GM23338 (cell line): Measurements from ENCODE around the gene SVIL. TPM values are rescaled to one million over a fixed set of nuclear protein-coding genes. Genes with fewer than 3 reads are reported as not detected.
"Not testable (repeated sequence)": the region's sequence is repeated elsewhere in the genome, so short reads cannot be mapped to it uniquely, and the experiment has no call there.

Source experiments
- ATAC-seq: fragments of 200-7000 bp; cut with Tn5 transposase; 3 replicates; pipeline ENCODE4 v1.9.1; 2020
- DNase-seq: peaks from one replicate; pipeline ENCODE4 v3.0.0-alpha.2; 2015; ENCODE audit warnings: low spot score
- H2AFZ ChIP-seq: fragments of 200-600 bp; sonication (generic); 2 replicates; pipeline ENCODE4 v1.8.0; 2016; ENCODE audit warnings: antibody characterized with exemption, mild to moderate bottlenecking, moderate library complexity
- H3F3A ChIP-seq: fragments of 200-600 bp; sonication (generic); replicated peaks from 2 replicates; pipeline ENCODE4 v1.8.0; 2017; ENCODE audit warnings: antibody characterized with exemption, mixed run types, low read depth
- H3K27ac ChIP-seq: fragments of 200-600 bp; sonication (generic); 2 replicates; pipeline ENCODE4 v1.6.1; 2016; ENCODE audit warnings: low read depth
- H3K27me3 ChIP-seq: fragments of 200-600 bp; sonication (generic); 2 replicates; pipeline ENCODE4 v1.8.0; 2016; ENCODE audit warnings: mild to moderate bottlenecking, mixed run types, moderate library complexity; ENCODE audit not compliant: insufficient read depth
- H3K36me3 ChIP-seq: fragments of 200-600 bp; sonication (generic); 2 replicates; pipeline ENCODE4 v1.8.0; 2016; ENCODE audit warnings: mild to moderate bottlenecking; ENCODE audit not compliant: insufficient read depth
- H3K4me1 ChIP-seq: fragments of 200-600 bp; sonication (generic); 2 replicates; pipeline ENCODE4 v1.8.0; 2016; ENCODE audit warnings: mild to moderate bottlenecking, moderate library complexity; ENCODE audit not compliant: insufficient read depth
- H3K4me2 ChIP-seq: fragments of 200-600 bp; sonication (generic); 2 replicates; pipeline ENCODE4 v1.7.1; 2017; ENCODE audit warnings: mixed run types
- H3K4me3 ChIP-seq: fragments of 200-600 bp; sonication (generic); 2 replicates; pipeline ENCODE4 v1.6.1; 2016; ENCODE audit warnings: mixed run types
- H3K79me2 ChIP-seq: fragments of 200-600 bp; sonication (generic); replicated peaks from 2 replicates; pipeline ENCODE4 v1.8.0; 2017; ENCODE audit warnings: mild to moderate bottlenecking; ENCODE audit not compliant: insufficient read depth
- H3K9me2 ChIP-seq: fragments of 200-600 bp; sonication (generic); 2 replicates; pipeline ENCODE4 v1.8.0; 2017; ENCODE audit not compliant: insufficient read depth
- H4K20me1 ChIP-seq: fragments of 200-600 bp; sonication (generic); replicated peaks from 2 replicates; pipeline ENCODE4 v1.8.0; 2017; ENCODE audit warnings: mild to moderate bottlenecking; ENCODE audit not compliant: insufficient read depth
- H3K27ac Mint-ChIP-seq: 2 replicates; pipeline ENCODE4 v1.8.0; 2020; ENCODE audit warnings: inconsistent platforms, mild to moderate bottlenecking, moderate library complexity, mixed read lengths
- H3K27me3 Mint-ChIP-seq: 3 replicates; pipeline ENCODE4 v1.8.0; 2022; ENCODE audit warnings: low read depth, mild to moderate bottlenecking, moderate library complexity, mixed read lengths, inconsistent platforms; ENCODE audit not compliant: insufficient read depth, poor library complexity
- H3K36me3 Mint-ChIP-seq: 3 replicates; pipeline ENCODE4 v1.8.0; 2021; ENCODE audit warnings: low read depth, mild to moderate bottlenecking, inconsistent platforms, moderate library complexity, mixed read lengths
- H3K4me1 Mint-ChIP-seq: 3 replicates; pipeline ENCODE4 v1.8.0; 2020; ENCODE audit warnings: mild to moderate bottlenecking, inconsistent platforms, mixed read lengths
- H3K4me3 Mint-ChIP-seq: 3 replicates; pipeline ENCODE4 v1.8.0; 2021; ENCODE audit warnings: moderate library complexity, mild to moderate bottlenecking, inconsistent platforms, mixed read lengths
- H3K9me3 Mint-ChIP-seq: 3 replicates; pipeline ENCODE4 v1.8.0; 2020; ENCODE audit warnings: moderate library complexity, mild to moderate bottlenecking, inconsistent platforms, mixed read lengths
- EZH2phosphoT487 ChIP-seq: fragments of 200-600 bp; sonication (generic); IDR thresholded peaks from one replicate; pipeline ENCODE4 v1.8.1; 2018; ENCODE audit warnings: antibody characterized with exemption; ENCODE audit not compliant: unreplicated experiment
- JUNB ChIP-seq: IDR thresholded peaks from one replicate; pipeline ENCODE4 v1.6.1; 2016; ENCODE audit warnings: antibody characterized with exemption; ENCODE audit not compliant: unreplicated experiment
- STAT1 ChIP-seq: IDR thresholded peaks from one replicate; pipeline ENCODE4 v1.6.1; 2016; ENCODE audit warnings: antibody characterized with exemption; ENCODE audit not compliant: unreplicated experiment
- ZNF114 ChIP-seq: fragments of 250-450 bp; sonication (Bioruptor Pico); IDR thresholded peaks from 2 replicates; pipeline ENCODE4 v1.5.0; 2020; ENCODE audit warnings: mild to moderate bottlenecking, moderate library complexity
- ZNF331 ChIP-seq: fragments of 250-450 bp; sonication (Bioruptor Pico); IDR thresholded peaks from 2 replicates; pipeline ENCODE4 v1.5.0; 2020; ENCODE audit warnings: low read depth, mild to moderate bottlenecking, moderate library complexity
- polyA plus RNA-seq: library from polyadenylated mRNA; unstranded; fragments of >200 nt; fragmentation: Nextera tagmentation; extraction: Ambion mirVana; gene quantifications from 2 replicates; pipeline ENCODE4 v1.2.1, GENCODE V29; 2016
- total RNA-seq: library from RNA; depleted of rRNA; stranded (reverse); fragments of >200 nt; shearing (Covaris generic); gene quantifications from 2 replicates; pipeline ENCODE4 v1.2.3, GENCODE V29; 2014
- TF ChIP-seq, protein P1 (sequence below): fragments of 250-450 bp; sonication (Bioruptor Pico); IDR thresholded peaks from 2 replicates; pipeline ENCODE4 v1.5.0; 2020; ENCODE audit warnings: mild to moderate bottlenecking, moderate library complexity
- TF ChIP-seq, protein P2 (sequence below), 2 experiments: fragments of 200-600 bp in 1 of 2; sonication (generic) in 1 of 2; conservative IDR thresholded peaks; 2 replicates each; pipeline versions ENCODE4 v1.5.1 to v1.6.1; 2016 to 2017; ENCODE audit warnings: antibody characterized with exemption in 2 of 2, low read depth in 2 of 2, mild to moderate bottlenecking in 2 of 2, moderate library complexity in 1 of 2

SVIL gene
- total and polyA plus RNA-seq, 2 experiments from 2014 or later = 8.8 to 34.9 TPM

DNA sequence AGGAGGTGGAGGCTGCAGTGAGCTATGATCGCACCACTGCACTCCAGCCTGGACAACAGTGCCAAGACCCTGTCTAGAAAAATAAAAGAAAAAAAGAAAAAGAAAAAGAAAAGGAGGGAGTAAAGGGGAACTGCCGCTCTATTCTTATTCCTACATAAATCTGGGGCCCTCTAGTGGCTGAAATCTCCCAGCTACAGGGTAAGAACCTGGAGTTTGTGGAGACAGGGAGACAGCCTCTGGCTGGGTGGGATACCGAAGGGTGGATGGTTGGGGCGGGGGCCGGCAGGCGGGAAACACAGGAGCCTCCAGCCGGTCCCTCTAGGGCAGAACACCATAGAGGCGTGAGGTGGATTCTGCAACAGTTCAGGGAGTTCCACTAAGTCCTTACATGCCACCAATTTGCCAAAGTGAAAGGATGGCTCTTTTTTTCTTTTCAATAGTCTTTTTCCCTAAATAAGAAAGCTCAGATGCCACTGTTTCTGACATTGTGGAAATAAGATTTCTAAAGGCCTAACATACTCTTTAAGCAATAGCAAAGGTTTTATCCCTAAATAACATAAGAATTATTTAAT, 117.3 kb downstream of the SVIL start:
- H2AFZ ChIP-seq = no peak overlapping the region
- H3K27ac Mint-ChIP-seq = no peak overlapping the region
- no peak overlapping the region for H3K4me3 ChIP-seq
- no peaks in the 10 kb centered on the region for H3F3A ChIP-seq
- H3K79me2 ChIP-seq = no peaks in the 10 kb centered on the region
- peak; percentile 99 for ATAC-seq
- H3K4me1 ChIP-seq = no peaks in the 10 kb centered on the region
- H3K36me3 Mint-ChIP-seq = no peaks in the 10 kb centered on the region; the same call in 2 of the 3 replicates
- H3K27me3 ChIP-seq = no peaks in the 10 kb centered on the region
- no peak overlapping the region for H3K4me3 Mint-ChIP-seq
- H3K4me1 Mint-ChIP-seq = peaks cover 5% of the 10 kb centered on the region; the same call in 2 of the 3 replicates
- no peak overlapping the region for H3K27ac ChIP-seq
- H3K9me3 Mint-ChIP-seq = no peaks in the 10 kb centered on the region
- peak; percentile 96 for DNase-seq
- no peaks in the 10 kb centered on the region for H3K9me2 ChIP-seq
- no peak overlapping the region for H3K4me2 ChIP-seq
- H3K27me3 Mint-ChIP-seq = peaks cover 10% of the 10 kb centered on the region
- TF ChIP-seq JUNB (no peak), STAT1 (no peak), ZNF114 (CRISPR knock-in tag) (no peak), EZH2phosphoT487 (no peak), ZNF331 (CRISPR knock-in tag) (no peak)
- TF ChIP-seq, protein P1, sequence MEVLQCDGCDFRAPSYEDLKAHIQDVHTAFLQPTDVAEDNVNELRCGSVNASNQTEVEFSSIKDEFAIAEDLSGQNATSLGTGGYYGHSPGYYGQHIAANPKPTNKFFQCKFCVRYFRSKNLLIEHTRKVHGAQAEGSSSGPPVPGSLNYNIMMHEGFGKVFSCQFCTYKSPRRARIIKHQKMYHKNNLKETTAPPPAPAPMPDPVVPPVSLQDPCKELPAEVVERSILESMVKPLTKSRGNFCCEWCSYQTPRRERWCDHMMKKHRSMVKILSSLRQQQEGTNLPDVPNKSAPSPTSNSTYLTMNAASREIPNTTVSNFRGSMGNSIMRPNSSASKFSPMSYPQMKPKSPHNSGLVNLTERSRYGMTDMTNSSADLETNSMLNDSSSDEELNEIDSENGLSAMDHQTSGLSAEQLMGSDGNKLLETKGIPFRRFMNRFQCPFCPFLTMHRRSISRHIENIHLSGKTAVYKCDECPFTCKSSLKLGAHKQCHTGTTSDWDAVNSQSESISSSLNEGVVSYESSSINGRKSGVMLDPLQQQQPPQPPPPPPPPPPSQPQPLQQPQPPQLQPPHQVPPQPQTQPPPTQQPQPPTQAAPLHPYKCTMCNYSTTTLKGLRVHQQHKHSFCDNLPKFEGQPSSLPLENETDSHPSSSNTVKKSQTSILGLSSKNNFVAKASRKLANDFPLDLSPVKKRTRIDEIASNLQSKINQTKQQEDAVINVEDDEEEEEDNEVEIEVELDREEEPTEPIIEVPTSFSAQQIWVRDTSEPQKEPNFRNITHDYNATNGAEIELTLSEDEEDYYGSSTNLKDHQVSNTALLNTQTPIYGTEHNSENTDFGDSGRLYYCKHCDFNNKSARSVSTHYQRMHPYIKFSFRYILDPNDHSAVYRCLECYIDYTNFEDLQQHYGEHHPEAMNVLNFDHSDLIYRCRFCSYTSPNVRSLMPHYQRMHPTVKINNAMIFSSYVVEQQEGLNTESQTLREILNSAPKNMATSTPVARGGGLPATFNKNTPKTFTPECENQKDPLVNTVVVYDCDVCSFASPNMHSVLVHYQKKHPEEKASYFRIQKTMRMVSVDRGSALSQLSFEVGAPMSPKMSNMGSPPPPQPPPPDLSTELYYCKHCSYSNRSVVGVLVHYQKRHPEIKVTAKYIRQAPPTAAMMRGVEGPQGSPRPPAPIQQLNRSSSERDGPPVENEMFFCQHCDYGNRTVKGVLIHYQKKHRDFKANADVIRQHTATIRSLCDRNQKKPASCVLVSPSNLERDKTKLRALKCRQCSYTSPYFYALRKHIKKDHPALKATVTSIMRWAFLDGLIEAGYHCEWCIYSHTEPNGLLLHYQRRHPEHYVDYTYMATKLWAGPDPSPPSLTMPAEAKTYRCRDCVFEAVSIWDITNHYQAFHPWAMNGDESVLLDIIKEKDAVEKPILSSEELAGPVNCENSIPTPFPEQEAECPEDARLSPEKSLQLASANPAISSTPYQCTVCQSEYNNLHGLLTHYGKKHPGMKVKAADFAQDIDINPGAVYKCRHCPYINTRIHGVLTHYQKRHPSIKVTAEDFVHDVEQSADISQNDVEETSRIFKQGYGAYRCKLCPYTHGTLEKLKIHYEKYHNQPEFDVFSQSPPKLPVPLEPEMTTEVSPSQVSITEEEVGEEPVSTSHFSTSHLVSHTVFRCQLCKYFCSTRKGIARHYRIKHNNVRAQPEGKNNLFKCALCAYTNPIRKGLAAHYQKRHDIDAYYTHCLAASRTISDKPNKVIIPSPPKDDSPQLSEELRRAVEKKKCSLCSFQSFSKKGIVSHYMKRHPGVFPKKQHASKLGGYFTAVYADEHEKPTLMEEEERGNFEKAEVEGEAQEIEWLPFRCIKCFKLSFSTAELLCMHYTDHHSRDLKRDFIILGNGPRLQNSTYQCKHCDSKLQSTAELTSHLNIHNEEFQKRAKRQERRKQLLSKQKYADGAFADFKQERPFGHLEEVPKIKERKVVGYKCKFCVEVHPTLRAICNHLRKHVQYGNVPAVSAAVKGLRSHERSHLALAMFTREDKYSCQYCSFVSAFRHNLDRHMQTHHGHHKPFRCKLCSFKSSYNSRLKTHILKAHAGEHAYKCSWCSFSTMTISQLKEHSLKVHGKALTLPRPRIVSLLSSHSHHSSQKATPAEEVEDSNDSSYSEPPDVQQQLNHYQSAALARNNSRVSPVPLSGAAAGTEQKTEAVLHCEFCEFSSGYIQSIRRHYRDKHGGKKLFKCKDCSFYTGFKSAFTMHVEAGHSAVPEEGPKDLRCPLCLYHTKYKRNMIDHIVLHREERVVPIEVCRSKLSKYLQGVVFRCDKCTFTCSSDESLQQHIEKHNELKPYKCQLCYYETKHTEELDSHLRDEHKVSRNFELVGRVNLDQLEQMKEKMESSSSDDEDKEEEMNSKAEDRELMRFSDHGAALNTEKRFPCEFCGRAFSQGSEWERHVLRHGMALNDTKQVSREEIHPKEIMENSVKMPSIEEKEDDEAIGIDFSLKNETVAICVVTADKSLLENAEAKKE (CRISPR knock-in tag) = peak; percentile 64; the same call in 1 of the 2 replicates
- TF ChIP-seq, protein P2, sequence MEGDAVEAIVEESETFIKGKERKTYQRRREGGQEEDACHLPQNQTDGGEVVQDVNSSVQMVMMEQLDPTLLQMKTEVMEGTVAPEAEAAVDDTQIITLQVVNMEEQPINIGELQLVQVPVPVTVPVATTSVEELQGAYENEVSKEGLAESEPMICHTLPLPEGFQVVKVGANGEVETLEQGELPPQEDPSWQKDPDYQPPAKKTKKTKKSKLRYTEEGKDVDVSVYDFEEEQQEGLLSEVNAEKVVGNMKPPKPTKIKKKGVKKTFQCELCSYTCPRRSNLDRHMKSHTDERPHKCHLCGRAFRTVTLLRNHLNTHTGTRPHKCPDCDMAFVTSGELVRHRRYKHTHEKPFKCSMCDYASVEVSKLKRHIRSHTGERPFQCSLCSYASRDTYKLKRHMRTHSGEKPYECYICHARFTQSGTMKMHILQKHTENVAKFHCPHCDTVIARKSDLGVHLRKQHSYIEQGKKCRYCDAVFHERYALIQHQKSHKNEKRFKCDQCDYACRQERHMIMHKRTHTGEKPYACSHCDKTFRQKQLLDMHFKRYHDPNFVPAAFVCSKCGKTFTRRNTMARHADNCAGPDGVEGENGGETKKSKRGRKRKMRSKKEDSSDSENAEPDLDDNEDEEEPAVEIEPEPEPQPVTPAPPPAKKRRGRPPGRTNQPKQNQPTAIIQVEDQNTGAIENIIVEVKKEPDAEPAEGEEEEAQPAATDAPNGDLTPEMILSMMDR (conservative IDR thresholded peaks at IDR 0.05; ENCODE audit: low read depth in 2 of 2) = peak; percentile 72 to 83
- no peaks in the 10 kb centered on the region for H4K20me1 ChIP-seq
- H3K36me3 ChIP-seq = no peaks in the 10 kb centered on the region

DNA sequence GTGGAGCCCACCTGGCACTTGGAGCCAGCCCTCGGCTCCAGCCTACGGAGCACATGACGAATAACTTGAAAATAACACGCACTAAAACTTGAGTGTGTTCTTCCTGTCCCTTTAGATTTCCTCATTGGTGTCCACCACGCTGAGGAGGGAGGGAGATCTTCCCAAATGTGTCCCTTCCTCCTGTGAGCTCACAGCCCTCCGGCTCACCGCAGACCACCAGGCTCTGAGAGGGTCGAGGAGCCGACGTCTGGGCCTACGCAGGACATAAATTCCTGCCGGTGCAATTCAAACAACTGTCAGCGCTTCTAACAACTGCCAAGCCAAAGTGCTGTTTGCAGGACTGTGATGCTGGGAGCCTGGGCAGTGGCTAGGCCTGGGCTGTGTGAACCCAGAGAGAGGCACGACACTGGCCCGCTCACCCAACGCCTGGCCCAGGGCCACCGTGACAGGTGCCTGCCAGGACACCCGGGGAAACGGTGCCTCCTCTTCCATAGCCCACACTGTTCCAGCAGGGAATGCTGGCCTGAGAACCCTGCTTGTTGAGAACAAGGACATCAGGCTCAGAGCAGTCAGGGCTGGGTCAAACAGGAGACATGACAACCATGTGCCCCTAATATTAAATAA, 118.3 kb downstream of the SVIL start:
- H3K36me3 Mint-ChIP-seq, H3K27ac ChIP-seq, H3K36me3 ChIP-seq, H3K79me2 ChIP-seq, H3K9me3 Mint-ChIP-seq, H3K9me2 ChIP-seq, H3K4me1 ChIP-seq, H3K4me3 ChIP-seq, ATAC-seq, H3K4me1 Mint-ChIP-seq, H3K27me3 ChIP-seq, H3K4me2 ChIP-seq, H3K27ac Mint-ChIP-seq, H2AFZ ChIP-seq, H3K4me3 Mint-ChIP-seq, DNase-seq, H4K20me1 ChIP-seq, H3F3A ChIP-seq: not testable (repeated sequence)
- H3K27me3 Mint-ChIP-seq = peaks cover 10% of the 10 kb centered on the region

DNA sequence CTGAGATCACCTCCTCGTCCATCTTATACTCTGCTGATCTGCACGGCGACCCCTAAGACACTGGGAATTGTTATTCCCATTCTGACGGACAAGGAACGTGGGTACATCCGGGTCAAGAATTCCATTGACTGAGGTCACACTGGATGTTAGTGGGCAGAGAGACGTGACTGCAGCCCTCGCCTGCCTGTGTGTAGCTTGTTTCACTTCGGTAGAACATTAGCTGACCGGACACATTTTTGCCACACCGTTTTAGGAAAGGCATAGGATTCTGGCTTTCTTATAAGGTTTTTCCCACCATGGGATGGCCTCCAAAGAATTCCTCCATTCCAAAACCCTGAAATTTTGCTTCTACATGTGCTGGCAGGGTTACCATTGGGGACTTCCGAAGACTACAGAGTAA, 118.9 kb downstream of the SVIL start:
- H3K4me3 ChIP-seq, H3K4me3 Mint-ChIP-seq, ATAC-seq, H3K9me3 Mint-ChIP-seq, H3K27ac Mint-ChIP-seq, H2AFZ ChIP-seq, H3K4me2 ChIP-seq, DNase-seq, H3K36me3 ChIP-seq, H3K27ac ChIP-seq, H3K4me1 ChIP-seq, H3K27me3 ChIP-seq, H3K79me2 ChIP-seq, H3K36me3 Mint-ChIP-seq, H3F3A ChIP-seq, H4K20me1 ChIP-seq, H3K4me1 Mint-ChIP-seq, H3K9me2 ChIP-seq: not testable (repeated sequence)
- H3K27me3 Mint-ChIP-seq = peaks cover 10% of the 10 kb centered on the region
